ENCODE measurements around the gene CTNNA2.
A peak's percentile ranks its signal among the peaks of the same experiment; 100 is the strongest.

CTNNA2 gene

GRCh38 chr2:80469428-80469827, 956.6 kb downstream of the CTNNA2 start:
- no peak overlapping the region for H3K4me3 ChIP-seq (ENCODE audit: control insufficient read depth, low read depth, low read length)
- DNase-seq (ENCODE audit: low read depth): no peak
- no peak for TF ChIP-seq CTCF (conservative IDR thresholded peaks at IDR 0.05; ENCODE audit: control insufficient read depth, insufficient read depth, low read depth, low read length)

- no peak for DNase-seq (ENCODE audit: low read depth)
- TF ChIP-seq CTCF (conservative IDR thresholded peaks at IDR 0.05; ENCODE audit: control insufficient read depth, insufficient read depth, low read depth, low read length): no peak
- H3K4me3 ChIP-seq (ENCODE audit: control insufficient read depth, low read depth, low read length): no peak overlapping the region
Observed at GRCh38 chr2:80473069-80473468, 960.2 kb downstream of the CTNNA2 start.

GRCh38 chr2:80473796-80474195, 960.9 kb downstream of the CTNNA2 start:
- no peak for TF ChIP-seq CTCF (conservative IDR thresholded peaks at IDR 0.05; ENCODE audit: control insufficient read depth, insufficient read depth, low read depth, low read length)
- H3K4me3 ChIP-seq (ENCODE audit: control insufficient read depth, low read depth, low read length): no peak overlapping the region
- no peak for DNase-seq (ENCODE audit: low read depth)

GRCh38 chr2:80475970-80476369, 963.1 kb downstream of the CTNNA2 start:
- no peak for TF ChIP-seq CTCF (conservative IDR thresholded peaks at IDR 0.05; ENCODE audit: control insufficient read depth, insufficient read depth, low read depth, low read length)
- DNase-seq (ENCODE audit: low read depth): no peak
- H3K4me3 ChIP-seq (ENCODE audit: control insufficient read depth, low read depth, low read length): no peak overlapping the region

GRCh38 chr2:80476535-80477117, 963.8 kb downstream of the CTNNA2 start:
- no peak for TF ChIP-seq CTCF (conservative IDR thresholded peaks at IDR 0.05; ENCODE audit: control insufficient read depth, insufficient read depth, low read depth, low read length)
- DNase-seq (ENCODE audit: low read depth): no peak
- H3K4me3 ChIP-seq (ENCODE audit: control insufficient read depth, low read depth, low read length): no peak overlapping the region

- no peak for DNase-seq (ENCODE audit: low read depth)
- no peak for TF ChIP-seq CTCF (conservative IDR thresholded peaks at IDR 0.05; ENCODE audit: control insufficient read depth, insufficient read depth, low read depth, low read length)
- H3K4me3 ChIP-seq (ENCODE audit: control insufficient read depth, low read depth, low read length): no peak overlapping the region
Observed at GRCh38 chr2:80482276-80482675, 969.4 kb downstream of the CTNNA2 start.

GRCh38 chr2:80489717-80490116, 976.9 kb downstream of the CTNNA2 start:
- DNase-seq (ENCODE audit: low read depth): peak; percentile 80

More at GRCh38 chr2:80489717-80490116, 976.9 kb downstream of the CTNNA2 start:
- no peak overlapping the region for H3K4me3 ChIP-seq (ENCODE audit: control insufficient read depth, low read depth, low read length)
- no peak for TF ChIP-seq CTCF (conservative IDR thresholded peaks at IDR 0.05; ENCODE audit: control insufficient read depth, insufficient read depth, low read depth, low read length)

All from fibroblast of mammary gland (primary cell).